Prostate gland (tissue), 2 donors: Measurements from ENCODE around the gene ANKRD33.

ENCODE experiments used
- CTCF ChIP-seq, 4 experiments: fragments of 200-600 bp in 2 of 4; fragments of 450-650 bp in 2 of 4; sonication (generic) in 2 of 4; IDR thresholded peaks; 1 replicate in 3 of 4; 2 replicates in 1 of 4; pipeline ENCODE4 v1.5.1; 2016 to 2019; ENCODE audit warnings: antibody characterized with exemption in 4 of 4, mild to moderate bottlenecking in 2 of 4, moderate library complexity in 2 of 4
- POLR2A ChIP-seq: fragments of 450-650 bp; IDR thresholded peaks from one replicate; pipeline ENCODE4 v1.6.1; 2016; ENCODE audit warnings: antibody characterized with exemption, mild to moderate bottlenecking
- POLR2AphosphoS5 ChIP-seq: sonication (generic); formaldehyde crosslinking; IDR thresholded peaks from one replicate; pipeline ENCODE4 v1.6.1; 2017; ENCODE audit warnings: antibody characterized with exemption

- TF ChIP-seq CTCF (IDR thresholded peaks at IDR 0.05) (no peak), POLR2A (no peak), POLR2AphosphoS5 (no peak)
These were observed 37.0 kb upstream of the ANKRD33 start for GRCh38 chr12:51850965-51851299.
